HG02938 (cell line): ENCODE data around the gene PERCC1.

Source experiments
- ATAC-seq: cut with Tn5 transposase; IDR thresholded peaks from one replicate; pipeline ENCODE4 v1.9.1; 2021; ENCODE audit warnings: mild to moderate bottlenecking, moderate library complexity; ENCODE audit not compliant: unreplicated experiment

Gene PERCC1

GRCh38 chr16:1448536-1449116 lies 17.7 kb downstream of the PERCC1 start:
- no peak for ATAC-seq

- ATAC-seq, result no peak
Measured at GRCh38 chr16:1449201-1449788, 18.4 kb downstream of the PERCC1 start.

- ATAC-seq, result no peak
Measured at GRCh38 chr16:1450218-1450617, 19.3 kb downstream of the PERCC1 start.

GRCh38 chr16:1450841-1451240 lies 20.0 kb downstream of the PERCC1 start:
- no peak for ATAC-seq

- ATAC-seq, result no peak
Measured at GRCh38 chr16:1451702-1452392, 21.0 kb downstream of the PERCC1 start.

GRCh38 chr16:1452530-1452929 lies 21.7 kb downstream of the PERCC1 start:
- no peak for ATAC-seq

GRCh38 chr16:1453316-1453715 lies 22.4 kb downstream of the PERCC1 start:
- ATAC-seq, result no peak

- no peak for ATAC-seq
Measured at GRCh38 chr16:1454561-1454960, 23.7 kb downstream of the PERCC1 start.

- no peak for ATAC-seq
Measured at GRCh38 chr16:1455190-1456171, 24.6 kb downstream of the PERCC1 start.

- no peak for ATAC-seq
Measured at GRCh38 chr16:1456951-1457350, 26.1 kb downstream of the PERCC1 start.

- ATAC-seq, result no peak
Measured at GRCh38 chr16:1457489-1458245, 26.8 kb downstream of the PERCC1 start.

GRCh38 chr16:1458336-1458976 lies 27.6 kb downstream of the PERCC1 start:
- ATAC-seq, result no peak

GRCh38 chr16:1458977-1459341 lies 28.1 kb downstream of the PERCC1 start:
- no peak for ATAC-seq

GRCh38 chr16:1459967-1460366 lies 29.1 kb downstream of the PERCC1 start:
- ATAC-seq, result no peak

GRCh38 chr16:1460602-1461138 lies 29.8 kb downstream of the PERCC1 start:
- ATAC-seq, result no peak

- no peak for ATAC-seq
Measured at GRCh38 chr16:1461146-1461545, 30.3 kb downstream of the PERCC1 start.

GRCh38 chr16:1464196-1464893 lies 33.5 kb downstream of the PERCC1 start:
- no peak for ATAC-seq

GRCh38 chr16:1464894-1465566 lies 34.2 kb downstream of the PERCC1 start:
- ATAC-seq, result no peak

GRCh38 chr16:1465567-1465915 lies 34.7 kb downstream of the PERCC1 start:
- no peak for ATAC-seq
